Measurements from ENCODE around the gene UNG. TPM values are rescaled to one million over a fixed set of nuclear protein-coding genes. Genes with fewer than 3 reads are reported as not detected.

Gene UNG
- total and polyA plus RNA-seq, 2 donors (not counting 3 experiments of a cell fraction or from before 2014, with no cell fraction given): 21.5 to 46.7 TPM

- no peaks in the 10 kb centered on the region for H3K79me2 ChIP-seq (ENCODE audit: control insufficient read depth, insufficient read depth, low read length)
- POLR2A ChIA-PET: no interaction called here
These were observed 32.1 kb upstream of the UNG start for GRCh38 chr12:109065154-109065852.

More at GRCh38 chr12:109065154-109065852, 32.1 kb upstream of the UNG start:
- Histone ChIP-seq H3K36me3 (ENCODE audit: control insufficient read depth in 2 of 2, extremely low read depth in 1 of 2, insufficient read depth in 2 of 2, low read length in 2 of 2) (peaks cover 0 to 14% of the 10 kb centered on the region in 2 experiments), H3K4me3 (replicated peaks in 1 of 3; ENCODE audit: insufficient read depth in 1 of 3, low read depth in 1 of 3, low read length in 3 of 3) (no peak overlapping the region), H3K27ac (ENCODE audit: insufficient read depth, low read depth, low read length) (no peak overlapping the region), H4K20me1 (replicated peaks; ENCODE audit: control insufficient read depth, extremely low read depth, insufficient read depth, low read length) (no peaks in the 10 kb centered on the region), H3K27me3 (ENCODE audit: control insufficient read depth in 2 of 2, insufficient read depth in 2 of 2, low read length in 2 of 2) (no peaks in the 10 kb centered on the region), H3K9ac (replicated peaks; ENCODE audit: extremely low read depth, insufficient read depth, low read length) (no peak overlapping the region), H3K4me1 (ENCODE audit: control insufficient read depth, extremely low read depth, insufficient read depth, low read length) (no peaks in the 10 kb centered on the region), H3K9me1 (replicated peaks; ENCODE audit: control insufficient read depth, extremely low read depth, insufficient read depth, low read length) (no peaks in the 10 kb centered on the region), H2AFZ (ENCODE audit: low read depth, low read length) (no peak overlapping the region), H3K9me3 (replicated peaks; ENCODE audit: control insufficient read depth, insufficient read depth, low read length) (no peaks in the 10 kb centered on the region), H3K4me2 (ENCODE audit: insufficient read depth, low read length) (no peak overlapping the region)
- dilution Hi-C loops (cut with MboI; ENCODE audit: extremely low pct_ligation_motif_present, low sequenced_read_pairs): no loop called here
- TF ChIP-seq CTCF (IDR thresholded peaks at IDR 0.05; ENCODE audit: extremely low read depth in 1 of 2, insufficient read depth in 1 of 2, low read depth in 1 of 2, low read length in 2 of 2): no peak
- TF ChIP-seq MAX (IDR thresholded peaks at IDR 0.05; ENCODE audit: insufficient read depth, insufficient read length): no peak
- TF ChIP-seq GATA2 (IDR thresholded peaks at IDR 0.05; ENCODE audit: insufficient read depth, insufficient read length, low read depth, low read length): no peak
- no peak for TF ChIP-seq JUN (IDR thresholded peaks at IDR 0.05; ENCODE audit: borderline replicate concordance, insufficient read depth, insufficient read length, low read depth)
- TF ChIP-seq POLR2A (IDR thresholded peaks at IDR 0.05; ENCODE audit: low read depth, low read length): no peak
- TF ChIP-seq FOS (IDR thresholded peaks at IDR 0.05; ENCODE audit: borderline replicate concordance, insufficient read depth, low read length): no peak
- TF ChIP-seq POLR2AphosphoS5 (IDR thresholded peaks at IDR 0.05; ENCODE audit: insufficient read depth, low read depth, low read length): no peak
- intact Hi-C loops (cut with micrococcal nuclease): no loop called here
- DNase-seq (ENCODE audit: low read depth, low spot score): no peak
- CTCF ChIA-PET: no interaction called here
- no peak for FAIRE-seq
- BruUV-seq (replicated peaks): no TSS peak

All from endothelial cell of umbilical vein (primary cell).